K562 (cell line): Measurements from ENCODE around the gene FAM171A1.

Experiments used
- CCNT2 ChIP-seq: IDR thresholded peaks from 2 replicates; pipeline ENCODE4 v1.6.1; 2011; ENCODE audit warnings: borderline replicate concordance, low read depth, mild to moderate bottlenecking, moderate library complexity, mixed read lengths, low read length; ENCODE audit not compliant: insufficient read length; ENCODE audit errors: extremely low read depth
- HMGN3 ChIP-seq: IDR thresholded peaks from 2 replicates; pipeline ENCODE4 v1.6.1; 2011; ENCODE audit warnings: borderline replicate concordance, low read depth, mild to moderate bottlenecking, mixed read lengths, low read length; ENCODE audit not compliant: insufficient read length; ENCODE audit errors: extremely low read depth
- KDM1A ChIP-seq, 2 experiments: fragments of 450-650 bp; IDR thresholded peaks; 2 replicates each; pipeline ENCODE4 v1.6.1; 2016; ENCODE audit warnings: mild to moderate bottlenecking in 2 of 2
- NCOA6 ChIP-seq: fragments of 450-650 bp; IDR thresholded peaks from 2 replicates; pipeline ENCODE4 v1.6.1; 2017; ENCODE audit warnings: mild to moderate bottlenecking
- POLR2A ChIP-seq: fragments of 450-650 bp; conservative IDR thresholded peaks from 2 replicates; pipeline ENCODE4 v1.6.1; 2016
- REST ChIP-seq, 2 experiments: fragments of 450-650 bp; formaldehyde crosslinking in 1 of 2; IDR thresholded peaks; 2 replicates each; pipeline versions ENCODE4 v1.4.0 to v1.6.1; 2014 to 2020; ENCODE audit warnings: mild to moderate bottlenecking in 2 of 2, borderline replicate concordance in 1 of 2, low read depth in 1 of 2
- YY1 ChIP-seq, 3 experiments: IDR thresholded peaks; 2 replicates each; pipeline ENCODE4 v1.6.1; 2011; ENCODE audit warnings: low read length in 2 of 3, mild to moderate bottlenecking in 2 of 3, moderate library complexity in 2 of 3, borderline replicate concordance in 1 of 3, control low read depth in 1 of 3, low read depth in 1 of 3; ENCODE audit not compliant: insufficient read depth in 3 of 3, insufficient replicate concordance in 2 of 3, control insufficient read depth in 1 of 3, insufficient read length in 1 of 3; ENCODE audit errors: extremely low read depth in 1 of 3
- TF ChIP-seq, protein P1 (sequence below), 3 experiments: IDR thresholded peaks in 2 of 3; conservative IDR thresholded peaks in 1 of 3; 2 replicates each; pipeline ENCODE4 v1.5.1; 2011 to 2012; ENCODE audit warnings: low read length in 3 of 3, mild to moderate bottlenecking in 3 of 3, control low read depth in 2 of 3, improper control_type of control experiment in 1 of 3, inconsistent platforms in 1 of 3, low read depth in 1 of 3, mixed read lengths in 1 of 3, moderate library complexity in 1 of 3; ENCODE audit not compliant: insufficient read depth in 2 of 3

- TF ChIP-seq NCOA6 = no peak
- no peak for TF ChIP-seq KDM1A (IDR thresholded peaks at IDR 0.05)
- no peak for TF ChIP-seq YY1 (IDR thresholded peaks at IDR 0.05; ENCODE audit: borderline replicate concordance in 1 of 3, control insufficient read depth in 1 of 3, extremely low read depth in 1 of 3, insufficient read depth in 3 of 3, insufficient read length in 1 of 3, insufficient replicate concordance in 2 of 3, low read depth in 1 of 3, low read length in 2 of 3)
- TF ChIP-seq POLR2A = no peak
- no peak for TF ChIP-seq CCNT2
- TF ChIP-seq, protein P1, sequence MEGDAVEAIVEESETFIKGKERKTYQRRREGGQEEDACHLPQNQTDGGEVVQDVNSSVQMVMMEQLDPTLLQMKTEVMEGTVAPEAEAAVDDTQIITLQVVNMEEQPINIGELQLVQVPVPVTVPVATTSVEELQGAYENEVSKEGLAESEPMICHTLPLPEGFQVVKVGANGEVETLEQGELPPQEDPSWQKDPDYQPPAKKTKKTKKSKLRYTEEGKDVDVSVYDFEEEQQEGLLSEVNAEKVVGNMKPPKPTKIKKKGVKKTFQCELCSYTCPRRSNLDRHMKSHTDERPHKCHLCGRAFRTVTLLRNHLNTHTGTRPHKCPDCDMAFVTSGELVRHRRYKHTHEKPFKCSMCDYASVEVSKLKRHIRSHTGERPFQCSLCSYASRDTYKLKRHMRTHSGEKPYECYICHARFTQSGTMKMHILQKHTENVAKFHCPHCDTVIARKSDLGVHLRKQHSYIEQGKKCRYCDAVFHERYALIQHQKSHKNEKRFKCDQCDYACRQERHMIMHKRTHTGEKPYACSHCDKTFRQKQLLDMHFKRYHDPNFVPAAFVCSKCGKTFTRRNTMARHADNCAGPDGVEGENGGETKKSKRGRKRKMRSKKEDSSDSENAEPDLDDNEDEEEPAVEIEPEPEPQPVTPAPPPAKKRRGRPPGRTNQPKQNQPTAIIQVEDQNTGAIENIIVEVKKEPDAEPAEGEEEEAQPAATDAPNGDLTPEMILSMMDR (IDR thresholded peaks at IDR 0.05 in 2 of 3, conservative IDR thresholded peaks at IDR 0.05 in 1 of 3; ENCODE audit: insufficient read depth in 2 of 3, low read depth in 1 of 3, low read length in 3 of 3) = no peak
- no peak for TF ChIP-seq REST (IDR thresholded peaks at IDR 0.05; ENCODE audit: borderline replicate concordance)
- TF ChIP-seq REST (CRISPR knock-in tag; IDR thresholded peaks at IDR 0.05; ENCODE audit: low read depth) = no peak
- TF ChIP-seq HMGN3 = no peak
These were observed 2.8 kb downstream of the FAM171A1 start for GRCh38 chr10:15368101-15368855.
